T-helper 17 cell (primary cell): ENCODE results near the gene BCKDHA. TPM values are rescaled to one million over a fixed set of nuclear protein-coding genes. Genes with fewer than 3 reads are reported as not detected.
"Not testable (repeated sequence)": the region's sequence is repeated elsewhere in the genome, so short reads cannot be mapped to it uniquely, and the experiment has no call there.

ENCODE experiments used
- ATAC-seq: fragments of 150-1000 bp; cut with Tn5 transposase; 2 replicates; pipeline ENCODE4 v1.10.0; 2021; ENCODE audit warnings: mild to moderate bottlenecking, moderate library complexity
- DNase-seq, 3 donors: peaks; one replicate each; pipeline versions ENCODE4 v3.0.0 to v3.0.0-alpha.2; 2020 to 2021
- H3K9me3 ChIP-seq: one replicate; pipeline ENCODE4 v1.7.0; 2013; ENCODE audit warnings: low read length, mild to moderate bottlenecking; ENCODE audit not compliant: control insufficient read depth, poor library complexity, severe bottlenecking
- H3K27ac Mint-ChIP-seq: one replicate; pipeline ENCODE4 v1.8.0; 2022; ENCODE audit warnings: mild to moderate bottlenecking, moderate library complexity, mixed read lengths
- H3K27me3 Mint-ChIP-seq: one replicate; pipeline ENCODE4 v1.8.0; 2022; ENCODE audit warnings: mixed read lengths
- H3K36me3 Mint-ChIP-seq: one replicate; pipeline ENCODE4 v1.8.0; 2022; ENCODE audit warnings: low read depth, mixed read lengths
- H3K4me1 Mint-ChIP-seq: one replicate; pipeline ENCODE4 v1.8.0; 2022; ENCODE audit warnings: mild to moderate bottlenecking, mixed read lengths
- H3K4me3 Mint-ChIP-seq: one replicate; pipeline ENCODE4 v1.8.0; 2022; ENCODE audit warnings: mild to moderate bottlenecking, moderate library complexity, mixed read lengths
- total RNA-seq, 4 donors: library from RNA in 2 of 4; stranded (reverse) in 2 of 4; gene quantifications; one replicate each; pipeline ENCODE4 v1.2.3 and lab custom pipeline; 2022 to 2026

The BCKDHA gene
- total RNA-seq, 2 donors from 2014 or later, result 13.2 to 14.7 TPM

GRCh38 chr19:41357746-41358145, 39.9 kb upstream of the BCKDHA start:
- no peaks in the 10 kb centered on the region for H3K9me3 ChIP-seq
- H3K36me3 Mint-ChIP-seq, result no peaks in the 10 kb centered on the region
- DNase-seq (no peak), ATAC-seq (no peak)
- peak overlapping the region; percentile 86 for H3K4me3 Mint-ChIP-seq
- H3K4me1 Mint-ChIP-seq, result peaks cover 53% of the 10 kb centered on the region
- H3K27ac Mint-ChIP-seq, result peak overlapping the region; percentile 95
- H3K27me3 Mint-ChIP-seq, result no peaks in the 10 kb centered on the region

GRCh38 chr19:41359741-41360140, 37.9 kb upstream of the BCKDHA start:
- no peaks in the 10 kb centered on the region for H3K9me3 ChIP-seq
- H3K27me3 Mint-ChIP-seq, result no peaks in the 10 kb centered on the region
- DNase-seq, result no peak
- peaks cover 55% of the 10 kb centered on the region for H3K4me1 Mint-ChIP-seq
- H3K4me3 Mint-ChIP-seq, result peak overlapping the region; percentile 81
- ATAC-seq, result no peak
- no peaks in the 10 kb centered on the region for H3K36me3 Mint-ChIP-seq
- H3K27ac Mint-ChIP-seq, result peak overlapping the region; percentile 95

- H3K9me3 ChIP-seq, result no peaks in the 10 kb centered on the region
- ATAC-seq (no peak), DNase-seq (no peak)
- Mint-ChIP-seq H3K4me3 (peak overlapping the region; percentile 89), H3K36me3 (peaks cover 2% of the 10 kb centered on the region), H3K27me3 (no peaks in the 10 kb centered on the region), H3K27ac (peak overlapping the region; percentile 96), H3K4me1 (peaks cover 35% of the 10 kb centered on the region)
Observed at GRCh38 chr19:41362143-41362847, 35.3 kb upstream of the BCKDHA start.

GRCh38 chr19:41363371-41363752, 34.3 kb upstream of the BCKDHA start:
- no peaks in the 10 kb centered on the region for H3K9me3 ChIP-seq
- no peaks in the 10 kb centered on the region for H3K27me3 Mint-ChIP-seq
- peak overlapping the region; percentile 96 for H3K27ac Mint-ChIP-seq
- H3K4me3 Mint-ChIP-seq, result peak overlapping the region; percentile 89
- ATAC-seq (no peak), DNase-seq (no peak)
- H3K36me3 Mint-ChIP-seq, result peaks cover 2% of the 10 kb centered on the region
- peaks cover 27% of the 10 kb centered on the region for H3K4me1 Mint-ChIP-seq

GRCh38 chr19:41363753-41364523, 33.7 kb upstream of the BCKDHA start, which contains the start of gene B9D2:
Gene B9D2, minus strand, starts transcription at chr19:41364149. Its CDS starts 630 bp downstream, at chr19:41363519.
- H3K9me3 ChIP-seq, result no peaks in the 10 kb centered on the region
- Mint-ChIP-seq H3K4me1 (peaks cover 25% of the 10 kb centered on the region), H3K27ac (peak within 1 kb of the TSS; percentile 96), H3K4me3 (peak within 1 kb of the TSS; percentile 89), H3K27me3 (no peaks in the 10 kb centered on the region), H3K36me3 (peaks cover 2% of the 10 kb centered on the region)
- ATAC-seq, result peak; percentile 94
- DNase-seq, result peak; percentile 92 to 96 (median 93)

- H3K9me3 ChIP-seq, result no peaks in the 10 kb centered on the region
- ATAC-seq (no peak), DNase-seq (no peak)
- peak overlapping the region; percentile 89 for H3K4me3 Mint-ChIP-seq
- no peaks in the 10 kb centered on the region for H3K27me3 Mint-ChIP-seq
- peaks cover 2% of the 10 kb centered on the region for H3K36me3 Mint-ChIP-seq
- H3K27ac Mint-ChIP-seq, result peak overlapping the region; percentile 96
- peaks cover 24% of the 10 kb centered on the region for H3K4me1 Mint-ChIP-seq
Observed at GRCh38 chr19:41364524-41365391, 32.9 kb upstream of the BCKDHA start.

- Mint-ChIP-seq H3K36me3 (peaks cover 2% of the 10 kb centered on the region), H3K27me3 (no peaks in the 10 kb centered on the region), H3K4me3 (no peak overlapping the region), H3K27ac (no peak overlapping the region), H3K4me1 (peaks cover 18% of the 10 kb centered on the region)
- ATAC-seq (no peak), DNase-seq (no peak)
- no peaks in the 10 kb centered on the region for H3K9me3 ChIP-seq
Observed at GRCh38 chr19:41366089-41366488, 31.5 kb upstream of the BCKDHA start.

GRCh38 chr19:41367848-41368301, 29.7 kb upstream of the BCKDHA start:
- Mint-ChIP-seq H3K27me3 (no peaks in the 10 kb centered on the region), H3K4me3 (no peak overlapping the region), H3K36me3 (peaks cover 4% of the 10 kb centered on the region), H3K27ac (no peak overlapping the region), H3K4me1 (peaks cover 15% of the 10 kb centered on the region)
- DNase-seq, result no peak
- ATAC-seq, result no peak
- no peaks in the 10 kb centered on the region for H3K9me3 ChIP-seq

GRCh38 chr19:41369769-41370168, 27.8 kb upstream of the BCKDHA start:
- H3K4me3 Mint-ChIP-seq, result no peak overlapping the region
- H3K27ac Mint-ChIP-seq, result no peak overlapping the region
- no peaks in the 10 kb centered on the region for H3K27me3 Mint-ChIP-seq
- H3K9me3 ChIP-seq, result no peaks in the 10 kb centered on the region
- peaks cover 4% of the 10 kb centered on the region for H3K36me3 Mint-ChIP-seq
- peaks cover 6% of the 10 kb centered on the region for H3K4me1 Mint-ChIP-seq
- no peak for ATAC-seq
- no peak for DNase-seq

GRCh38 chr19:41371119-41371518, 26.5 kb upstream of the BCKDHA start:
- ATAC-seq, H3K4me1 Mint-ChIP-seq, H3K4me3 Mint-ChIP-seq, H3K27ac Mint-ChIP-seq, H3K36me3 Mint-ChIP-seq, DNase-seq, H3K9me3 ChIP-seq, H3K27me3 Mint-ChIP-seq: not testable (repeated sequence)

- no peak overlapping the region for H3K27ac Mint-ChIP-seq
- no peak overlapping the region for H3K4me3 Mint-ChIP-seq
- H3K27me3 Mint-ChIP-seq, result no peaks in the 10 kb centered on the region
- peaks cover 7% of the 10 kb centered on the region for H3K4me1 Mint-ChIP-seq
- no peaks in the 10 kb centered on the region for H3K9me3 ChIP-seq
- peaks cover 2% of the 10 kb centered on the region for H3K36me3 Mint-ChIP-seq
- DNase-seq (no peak), ATAC-seq (no peak)
Observed at GRCh38 chr19:41371541-41371940, 26.1 kb upstream of the BCKDHA start.

GRCh38 chr19:41372501-41372900, 25.1 kb upstream of the BCKDHA start:
- H3K36me3 Mint-ChIP-seq, result peaks cover 2% of the 10 kb centered on the region

GRCh38 chr19:41373993-41374392, 23.6 kb upstream of the BCKDHA start:
- ATAC-seq, result no peak
- H3K36me3 Mint-ChIP-seq, result peaks cover 2% of the 10 kb centered on the region
- H3K4me1 Mint-ChIP-seq, result peaks cover 14% of the 10 kb centered on the region
- H3K4me3 Mint-ChIP-seq, result no peak overlapping the region
- no peaks in the 10 kb centered on the region for H3K9me3 ChIP-seq
- DNase-seq, result no peak
- H3K27ac Mint-ChIP-seq, result no peak overlapping the region
- H3K27me3 Mint-ChIP-seq, result no peaks in the 10 kb centered on the region

More at GRCh38 chr19:41372501-41372900, 25.1 kb upstream of the BCKDHA start:
- DNase-seq, result no peak
- Mint-ChIP-seq H3K27ac (no peak overlapping the region), H3K27me3 (no peaks in the 10 kb centered on the region), H3K4me3 (no peak overlapping the region), H3K4me1 (peaks cover 14% of the 10 kb centered on the region)
- H3K9me3 ChIP-seq, result no peaks in the 10 kb centered on the region
- no peak for ATAC-seq
